Left hindlimb (tissue), 1 donor: ENCODE measurements around the gene ZNF195.
"Not testable (repeated sequence)": the region's sequence is repeated elsewhere in the genome, so short reads cannot be mapped to it uniquely, and the experiment has no call there.

Source experiments
- DNase-seq: peaks from one replicate; pipeline ENCODE4 v3.0.0-alpha.2; 2018

ZNF195 gene

DNA sequence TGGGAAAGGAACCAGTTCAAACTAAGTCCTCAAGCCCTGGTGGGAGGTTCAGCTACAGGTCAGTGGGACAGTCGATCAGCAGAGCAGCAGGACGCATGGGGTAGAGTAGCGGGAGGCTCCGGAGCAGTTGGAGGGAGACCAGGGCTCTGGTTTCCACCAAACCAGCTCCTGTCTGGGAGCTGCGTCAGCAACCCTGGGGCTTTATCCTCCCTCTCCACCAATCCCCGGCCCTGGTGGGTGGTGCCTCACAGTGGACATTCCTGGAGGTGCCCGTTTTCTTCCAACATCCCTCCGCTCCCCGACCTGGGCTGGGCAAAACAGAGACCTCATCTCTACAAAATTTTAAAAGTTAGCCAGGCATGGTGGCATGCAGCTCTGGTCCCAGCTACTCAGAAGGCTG is 32.4 kb downstream of the ZNF195 start:
- no peak for DNase-seq

DNA sequence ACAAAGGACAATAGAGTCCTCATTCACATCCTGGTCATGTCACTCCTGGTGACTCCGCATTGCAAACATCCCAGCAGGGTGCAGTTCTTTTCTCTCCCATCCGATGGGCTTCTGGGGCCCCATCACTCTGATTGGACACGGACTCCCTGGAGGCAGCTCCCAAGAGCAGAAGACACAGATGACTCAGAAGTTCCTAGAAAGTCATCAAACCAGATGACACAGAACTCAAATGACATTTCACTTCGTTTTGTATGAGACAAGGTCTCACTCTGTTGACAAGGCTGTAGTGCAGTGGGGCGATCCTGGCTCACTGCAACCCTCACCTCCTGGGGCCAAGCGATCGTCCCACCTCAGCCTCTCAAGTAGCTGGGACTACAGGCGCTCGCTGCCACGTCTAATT is 33.2 kb downstream of the ZNF195 start:
- DNase-seq = no peak

DNA sequence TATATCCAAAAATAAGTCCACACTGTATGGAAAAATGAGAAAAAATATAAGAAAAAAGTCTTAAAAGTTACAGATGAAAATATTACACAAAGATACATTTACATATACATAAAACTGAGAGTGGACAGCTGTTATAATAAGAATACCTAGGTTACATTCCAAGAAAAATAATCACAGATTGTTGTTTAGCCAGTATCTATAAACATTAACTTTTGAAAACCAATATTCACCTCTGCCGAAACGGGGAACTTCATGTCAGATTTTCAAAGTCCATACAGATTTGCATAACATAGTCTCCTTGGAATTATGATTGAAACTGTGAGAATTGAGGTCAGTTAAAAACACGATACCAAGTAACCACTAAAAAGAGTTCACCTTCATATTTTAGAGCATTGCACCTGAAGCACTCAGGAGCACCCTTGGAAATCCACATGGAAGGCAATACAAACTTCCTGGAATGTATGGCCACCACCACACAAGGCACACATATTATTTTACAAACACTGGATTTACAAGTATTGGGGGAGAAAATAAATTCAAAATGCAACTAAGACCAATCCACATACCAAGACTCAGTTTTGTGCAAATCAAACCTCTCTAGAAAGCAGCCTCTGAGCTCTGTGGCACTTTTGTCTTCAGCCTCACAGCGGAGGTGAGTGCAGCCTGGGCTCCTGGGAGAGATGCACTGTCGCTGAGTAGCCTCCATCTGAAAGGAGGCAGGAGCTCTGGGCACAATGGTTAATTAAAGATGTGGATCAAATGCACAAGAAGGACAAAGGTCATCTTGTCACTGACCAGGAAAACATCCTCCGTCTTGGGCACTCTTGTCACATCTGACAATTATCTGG is 34.4 kb downstream of the ZNF195 start:
- DNase-seq = no peak

DNA sequence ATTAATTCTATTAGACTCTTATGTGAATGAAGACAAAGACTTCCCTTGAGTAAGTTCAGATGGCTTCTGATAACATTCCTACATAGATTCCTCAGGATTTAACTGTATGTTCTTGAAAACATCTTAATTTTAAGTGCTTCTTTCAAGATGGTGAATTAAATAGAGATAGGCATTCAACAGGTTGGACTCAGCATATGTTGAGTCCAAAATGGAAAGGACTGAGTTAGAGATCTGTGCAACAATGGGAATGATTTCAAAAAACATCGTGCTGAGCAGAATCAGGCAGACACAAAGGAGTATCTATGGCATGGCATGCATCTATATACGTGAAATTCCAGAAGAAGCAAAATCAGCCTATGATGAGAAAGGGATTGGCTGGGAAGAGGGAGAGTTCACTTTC is 36.2 kb downstream of the ZNF195 start:
- no peak for DNase-seq

DNA sequence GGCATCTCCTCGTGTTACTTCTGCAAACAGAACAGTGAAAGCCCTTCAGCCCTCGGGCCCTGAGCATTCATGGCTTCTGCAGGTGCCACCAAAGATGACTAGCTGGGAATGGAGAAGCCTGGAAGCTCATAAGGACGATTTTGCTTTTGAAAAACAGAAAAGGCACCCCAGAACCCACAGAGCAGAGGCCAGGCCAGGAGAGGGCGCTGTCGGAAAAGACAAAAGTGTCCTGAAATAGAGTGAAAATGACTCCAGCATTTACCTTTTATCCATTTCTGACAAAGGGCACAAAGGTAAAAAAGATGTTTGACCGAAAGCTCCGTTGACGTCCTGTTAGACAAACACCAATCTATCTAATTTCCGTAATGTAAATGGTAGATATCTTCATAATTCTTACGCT is 37.6 kb downstream of the ZNF195 start:
- DNase-seq = peak; percentile 15

DNA sequence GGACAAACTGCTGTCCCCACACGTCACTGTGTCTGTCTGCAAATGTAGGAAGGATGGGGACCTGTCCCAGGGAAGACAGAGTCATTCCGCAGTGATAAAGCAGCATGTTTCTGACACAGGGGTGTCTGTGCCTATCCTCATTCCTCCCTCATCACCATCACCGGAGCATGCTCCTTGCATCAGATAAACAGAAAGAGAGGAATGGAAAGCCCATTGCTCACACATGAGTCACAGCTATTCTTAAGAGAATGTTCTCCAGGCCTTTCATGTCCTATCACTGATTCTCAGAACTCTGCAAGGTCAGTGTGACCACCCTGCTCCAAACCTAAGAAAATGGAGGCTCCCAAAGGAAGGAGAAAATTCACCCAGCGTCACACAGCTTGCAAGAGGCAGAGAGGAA is 38.9 kb downstream of the ZNF195 start:
- DNase-seq = no peak

DNA sequence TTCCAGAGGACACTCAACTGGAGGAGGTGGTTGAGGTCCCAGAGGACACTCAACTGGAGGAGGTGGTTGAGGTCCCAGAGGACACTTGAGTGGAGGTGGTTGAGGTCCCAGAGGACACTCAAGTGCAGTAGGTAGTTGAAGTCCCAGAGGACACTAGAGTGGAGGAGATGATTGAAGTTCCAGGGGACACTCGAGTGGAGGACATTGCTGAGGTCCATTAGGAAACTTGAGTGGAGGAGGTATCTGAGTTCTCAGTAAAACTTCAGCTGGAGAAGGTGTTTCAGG is 39.7 kb downstream of the ZNF195 start:
- no peak for DNase-seq

DNA sequence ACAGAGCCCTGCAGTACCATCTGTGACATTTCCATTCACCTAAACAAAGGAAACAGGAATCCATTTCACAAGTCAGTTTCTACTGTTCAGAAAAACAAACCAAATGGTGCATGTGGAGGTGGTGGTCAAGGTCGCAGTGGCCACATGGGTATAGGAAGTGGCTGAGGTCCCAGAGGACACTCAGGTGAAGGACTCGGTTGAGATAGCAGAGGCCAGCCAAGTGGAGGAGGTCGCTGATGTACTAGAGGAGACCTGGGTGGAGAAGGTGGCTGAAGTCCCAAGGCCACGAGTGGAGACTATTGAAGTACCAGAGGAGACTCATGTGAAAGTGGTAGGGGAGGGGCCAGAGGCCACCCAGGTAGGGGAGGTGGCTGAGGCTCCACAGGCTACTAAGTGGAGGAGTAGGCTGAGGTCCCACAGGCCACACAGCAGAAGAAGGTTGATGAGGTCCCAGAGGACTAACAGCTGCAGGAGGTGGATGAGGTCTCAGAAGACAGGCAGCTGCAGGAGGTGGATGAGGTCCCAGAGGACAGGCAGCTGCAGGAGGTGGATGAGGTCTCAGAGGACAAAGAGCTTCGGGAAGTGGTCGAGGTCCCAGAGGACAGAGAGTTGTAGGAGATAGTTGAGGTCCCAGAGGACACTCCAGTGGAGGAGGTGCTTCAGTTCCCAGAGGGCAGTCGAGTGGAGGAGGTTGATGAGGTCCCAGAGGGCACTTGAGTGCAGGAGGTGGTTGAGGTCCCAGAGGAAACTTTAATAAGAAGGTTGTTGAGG is 40.2 kb downstream of the ZNF195 start:
- DNase-seq = no peak

DNA sequence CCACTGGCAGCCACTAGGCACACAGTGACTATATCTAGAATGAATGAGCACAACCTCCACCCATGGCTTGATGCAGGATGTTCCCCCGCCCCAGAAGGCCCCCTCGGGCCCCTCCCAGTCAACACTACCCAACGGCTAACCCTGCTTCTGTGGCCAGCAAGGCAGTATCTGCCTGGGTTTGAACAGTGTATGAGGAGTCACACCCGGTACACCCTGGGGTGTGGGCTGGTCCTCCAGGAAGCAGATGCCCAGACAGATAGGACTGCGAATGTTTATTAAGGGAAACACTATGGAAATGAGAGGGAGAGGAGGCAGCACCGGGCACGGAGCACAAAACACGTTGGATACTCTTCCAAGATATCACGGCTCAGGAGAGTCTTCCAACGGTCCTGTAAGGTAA is 42.5 kb downstream of the ZNF195 start:
- not testable (repeated sequence) for DNase-seq

DNA sequence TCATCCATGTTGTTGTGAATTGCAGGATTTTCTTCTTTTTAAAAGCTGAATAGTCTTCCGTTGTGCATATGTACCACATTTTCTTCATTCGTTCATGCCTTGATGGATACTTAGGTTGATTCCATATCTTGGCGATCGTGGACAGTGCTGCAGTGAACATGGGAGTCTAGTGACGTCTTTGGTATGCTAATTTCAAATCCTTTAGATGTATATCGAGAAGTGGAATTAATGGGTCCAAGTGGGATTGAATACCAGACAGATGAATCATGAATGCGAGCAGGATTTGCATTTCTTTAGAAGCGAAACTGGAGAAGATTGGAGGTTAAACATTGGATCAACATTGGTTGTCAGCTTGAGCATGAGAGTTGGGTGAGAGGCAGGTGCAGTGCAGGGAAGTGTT is 45.8 kb downstream of the ZNF195 start:
- not testable (repeated sequence) for DNase-seq

DNA sequence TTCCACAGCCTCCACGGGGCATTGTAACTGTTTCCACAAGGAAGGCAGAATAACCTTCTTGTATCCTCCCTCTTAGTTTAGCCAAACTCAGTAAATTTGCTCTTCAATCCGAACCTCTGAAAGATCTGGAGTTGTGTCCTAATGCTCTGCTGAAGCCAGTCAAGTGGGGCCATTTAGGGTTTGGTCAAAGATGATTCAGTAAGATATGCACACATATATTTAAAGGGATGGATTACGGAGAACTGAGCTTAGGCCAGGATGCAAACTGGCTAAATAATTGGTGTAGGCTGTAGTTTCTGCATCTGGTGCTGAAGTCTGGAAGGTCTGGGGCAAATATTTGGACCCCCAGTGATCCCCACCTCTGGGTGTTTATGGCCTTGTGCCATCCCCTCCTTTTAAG is 47.9 kb downstream of the ZNF195 start:
- DNase-seq = not testable (repeated sequence)

DNA sequence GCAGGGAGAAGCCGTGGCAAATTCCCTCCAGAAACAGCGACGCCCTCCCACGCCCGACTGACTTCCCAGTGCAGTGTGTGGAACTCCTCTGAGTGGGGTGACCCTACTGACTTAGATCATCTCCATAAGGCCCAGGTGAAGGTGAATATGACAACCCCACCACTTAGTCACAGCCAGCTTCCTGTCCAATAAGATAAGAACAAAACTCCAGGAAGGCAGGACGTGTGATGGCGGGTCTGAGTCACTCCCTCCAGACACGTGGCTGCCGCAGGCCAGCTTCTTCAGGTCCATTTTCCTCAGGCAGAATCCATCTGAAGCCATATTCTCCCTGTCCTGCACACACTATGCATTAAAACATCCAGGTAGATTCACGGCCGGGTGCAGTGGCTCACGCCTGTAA is 48.9 kb downstream of the ZNF195 start:
- DNase-seq = not testable (repeated sequence)

DNA sequence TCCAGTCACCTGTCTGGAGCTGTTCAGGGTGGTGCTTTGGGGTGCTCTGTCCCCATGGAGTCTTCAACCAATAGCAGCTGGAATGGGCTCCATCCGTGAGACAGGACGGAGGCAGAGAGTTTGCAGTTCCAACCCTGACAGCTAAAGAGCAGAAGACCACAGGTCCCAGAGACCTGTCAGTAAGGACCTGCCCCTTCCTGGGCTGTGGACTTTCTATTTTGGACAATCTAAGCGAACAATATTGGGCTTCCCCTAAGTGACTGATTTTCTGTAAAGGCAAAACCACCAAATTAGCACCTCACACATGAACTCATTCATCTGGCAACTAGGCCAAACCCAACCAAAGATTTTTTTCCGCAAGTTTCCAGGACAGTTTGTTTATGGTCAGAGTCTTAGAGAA is 50.4 kb downstream of the ZNF195 start:
- not testable (repeated sequence) for DNase-seq

DNA sequence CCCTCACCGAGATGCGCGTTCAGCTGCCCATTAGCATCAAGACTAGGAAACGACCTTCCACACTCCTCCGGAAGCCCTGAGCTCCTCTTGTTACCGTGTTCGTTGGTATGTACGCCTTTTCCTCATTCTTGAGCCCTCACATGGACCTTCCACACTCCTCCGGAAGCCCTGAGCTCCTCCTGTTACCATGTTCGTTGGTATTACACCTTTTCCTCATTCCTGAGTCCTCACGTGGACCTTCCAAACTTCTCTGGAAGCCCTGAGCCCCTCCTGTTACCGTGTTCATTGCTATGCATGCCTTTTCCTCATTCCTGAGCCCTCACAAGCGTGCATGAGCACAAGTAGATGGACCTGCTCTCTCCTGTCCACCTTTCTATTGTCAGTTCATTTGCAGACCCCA is 52.5 kb downstream of the ZNF195 start:
- not testable (repeated sequence) for DNase-seq

DNA sequence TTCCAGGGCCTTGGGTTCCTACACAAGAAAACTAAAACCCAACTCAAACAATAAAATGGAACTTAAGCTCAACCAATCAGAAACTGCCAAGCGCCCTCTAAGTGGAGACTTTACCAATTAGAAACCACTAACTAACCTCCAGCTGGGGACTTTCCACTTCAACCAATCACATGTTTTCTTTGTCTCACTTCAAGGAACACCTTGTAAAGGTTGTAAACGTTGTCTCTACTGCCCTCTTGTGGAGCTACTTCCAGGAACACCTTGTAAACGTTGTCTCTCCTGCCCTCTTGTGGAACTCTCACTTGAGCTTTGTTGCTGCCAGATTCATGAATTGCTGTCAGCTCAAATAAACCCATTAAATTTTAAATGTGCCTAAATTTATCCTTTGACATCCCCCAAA is 54.2 kb downstream of the ZNF195 start:
- not testable (repeated sequence) for DNase-seq
